HepG2 (cell line): Measurements from ENCODE around the gene PRKD2. TPM values are rescaled to one million over a fixed set of nuclear protein-coding genes. Genes with fewer than 3 reads are reported as not detected.

Experiments used
- ATAC-seq: fragments of 200-7000 bp; cut with Tn5 transposase; 3 replicates; pipeline ENCODE4 v1.9.1; 2020; ENCODE audit warnings: mild to moderate bottlenecking, moderate library complexity
- Bru-seq: library from RNA; stranded (reverse); fragments of 400-500 nt; gene quantifications from one replicate; lab custom pipeline; 2021; lab: Mats Ljungman, UMichigan
- BruChase-seq, 2 experiments: library from RNA; stranded (reverse); fragments of 400-500 nt; gene quantifications; one replicate each; lab custom pipeline; 2021; lab: Mats Ljungman, UMichigan
- BruUV-seq: library from RNA; stranded (reverse); fragments of 400-500 nt; replicated peaks from 2 replicates; lab custom pipeline; 2021; lab: Mats Ljungman, UMichigan
- CTCF ChIA-PET: fragments of 300-600 bp; formaldehyde crosslinking; extraction: SDS; loops from one replicate; lab custom pipeline; 2021; ENCODE audit warnings: low total read pairs, inconsistent platforms, low intra/inter-chr PET ratio; lab: Yijun Ruan, JAX
- POLR2A ChIA-PET: fragments of 350-600 bp; sonication (Branson Sonifier 250); formaldehyde crosslinking; loops from one replicate; lab custom pipeline; 2020; ENCODE audit warnings: antibody characterized with exemption, inconsistent platforms; lab: Yijun Ruan, JAX
- DNase-seq: peaks from one replicate; pipeline ENCODE4 v3.0.0-alpha.2; 2015; ENCODE audit warnings: low spot score
- FAIRE-seq: peaks from 3 replicates; lab custom pipeline; 2011; peaks lifted over from hg19 to GRCh38; lab: Jason Lieb, UNC
- H2AFZ ChIP-seq: one replicate; pipeline ENCODE4 v1.6.1; 2011; ENCODE audit warnings: low read length, inconsistent platforms
- H3K27ac ChIP-seq: fragments of 300-600 bp; 3 replicates; pipeline ENCODE4 v1.8.0; 2011; ENCODE audit warnings: mixed run types, mild to moderate bottlenecking, mixed read lengths, low read length, inconsistent platforms; ENCODE audit not compliant: insufficient read depth; ENCODE audit errors: extremely low read length
- H3K27me3 ChIP-seq, 2 experiments: fragments of 200-600 bp in 1 of 2; 2 replicates in 1 of 2; 3 replicates in 1 of 2; pipeline versions ENCODE4 v1.6.0 to v1.8.0; 2011; ENCODE audit warnings: low read length in 2 of 2, mild to moderate bottlenecking in 2 of 2, moderate library complexity in 2 of 2, inconsistent platforms in 1 of 2; ENCODE audit not compliant: insufficient read depth in 2 of 2, control insufficient read depth in 1 of 2
- H3K36me3 ChIP-seq, 2 experiments: fragments of 200-600 bp in 1 of 2; replicated peaks in 1 of 2; 2 replicates in 1 of 2; 3 replicates in 1 of 2; pipeline versions ENCODE4 v1.5.1 to v1.8.0; 2011; ENCODE audit warnings: low read length in 2 of 2, inconsistent platforms in 1 of 2; ENCODE audit not compliant: insufficient read depth in 2 of 2, control insufficient read depth in 1 of 2
- H3K4me1 ChIP-seq: 2 replicates; pipeline ENCODE4 v1.5.1; 2012; ENCODE audit warnings: low read length, inconsistent platforms; ENCODE audit not compliant: insufficient read depth
- H3K4me2 ChIP-seq: 2 replicates; pipeline ENCODE4 v1.6.0; 2011; ENCODE audit warnings: low read depth, low read length, inconsistent platforms
- H3K4me3 ChIP-seq, 3 experiments: fragments of 200-600 bp in 1 of 3; sonication (generic), shearing (Covaris generic) in 1 of 3; replicated peaks in 1 of 3; 2 replicates each; pipeline ENCODE4 v1.5.1; 2011 to 2016; ENCODE audit warnings: low read length in 3 of 3, inconsistent platforms in 2 of 3, low read depth in 2 of 3, mild to moderate bottlenecking in 2 of 3, control low read depth in 1 of 3, mixed read lengths in 1 of 3; ENCODE audit not compliant: insufficient read depth in 1 of 3
- H3K79me2 ChIP-seq: one replicate; pipeline ENCODE4 v1.6.1; 2011; ENCODE audit warnings: low read length, inconsistent platforms; ENCODE audit not compliant: insufficient read depth
- H3K9ac ChIP-seq: 2 replicates; pipeline ENCODE4 v1.6.0; 2011; ENCODE audit warnings: mild to moderate bottlenecking, low read depth, low read length, inconsistent platforms; ENCODE audit not compliant: insufficient read depth
- H3K9me3 ChIP-seq: 2 replicates; pipeline ENCODE4 v1.5.1; 2012; ENCODE audit warnings: mild to moderate bottlenecking, low read length
- H4K20me1 ChIP-seq: 2 replicates; pipeline ENCODE4 v1.6.0; 2011; ENCODE audit warnings: inconsistent platforms, mild to moderate bottlenecking, low read length, moderate library complexity; ENCODE audit not compliant: insufficient read depth
- NFYC ChIP-seq: IDR thresholded peaks from 2 replicates; pipeline ENCODE4 v1.6.1; 2016; ENCODE audit warnings: missing genetic modification reagents, missing compliant biosample characterization
- PAF1 ChIP-seq: IDR thresholded peaks from 2 replicates; pipeline ENCODE4 v1.6.1; 2016; ENCODE audit warnings: missing genetic modification reagents, missing compliant biosample characterization
- PCBP1 ChIP-seq: fragments of 200-400 bp; formaldehyde crosslinking; IDR thresholded peaks from 2 replicates; pipeline ENCODE4 v1.6.1; 2017; ENCODE audit warnings: mild to moderate bottlenecking, low read depth, low read length, borderline replicate concordance
- PPARG ChIP-seq: conservative IDR thresholded peaks from 2 replicates; pipeline ENCODE4 v1.6.1; 2016; ENCODE audit warnings: missing biosample characterization, missing genetic modification reagents
- SATB2 ChIP-seq: sonication (generic); formaldehyde crosslinking; IDR thresholded peaks from 2 replicates; pipeline ENCODE4 v1.5.0; 2020; ENCODE audit warnings: missing genetic modification reagents
- ZBTB7B ChIP-seq: sonication (generic); formaldehyde crosslinking; IDR thresholded peaks from 2 replicates; pipeline ENCODE4 v1.4.0; 2020; ENCODE audit warnings: missing genetic modification reagents
- ZFP91 ChIP-seq: sonication (generic); formaldehyde crosslinking; IDR thresholded peaks from 2 replicates; pipeline ENCODE4 v1.9.0; 2022; ENCODE audit warnings: missing genetic modification reagents, mild to moderate bottlenecking, borderline replicate concordance
- ZMYM2 ChIP-seq: sonication (generic); formaldehyde crosslinking; IDR thresholded peaks from 2 replicates; pipeline ENCODE4 v1.8.0; 2022; ENCODE audit warnings: mild to moderate bottlenecking, missing genetic modification reagents
- ZNF329 ChIP-seq: sonication (generic); formaldehyde crosslinking; IDR thresholded peaks from 2 replicates; pipeline ENCODE4 v1.9.0; 2021; ENCODE audit warnings: low read depth, mild to moderate bottlenecking, missing genetic modification reagents
- ZNF510 ChIP-seq: sonication (generic); formaldehyde crosslinking; IDR thresholded peaks from 2 replicates; pipeline ENCODE4 v1.4.0; 2020; ENCODE audit warnings: low read depth, mild to moderate bottlenecking, missing genetic modification reagents
- ZNF543 ChIP-seq: sonication (generic); formaldehyde crosslinking; IDR thresholded peaks from 2 replicates; pipeline ENCODE4 v1.4.0; 2020; ENCODE audit warnings: mild to moderate bottlenecking, missing genetic modification reagents
- ZNF788 ChIP-seq: sonication (generic); formaldehyde crosslinking; IDR thresholded peaks from 2 replicates; pipeline ENCODE4 v1.5.0; 2020; ENCODE audit warnings: mild to moderate bottlenecking, missing genetic modification reagents, borderline replicate concordance
- ZNF891 ChIP-seq: sonication (generic); formaldehyde crosslinking; IDR thresholded peaks from 2 replicates; pipeline ENCODE4 v1.5.0; 2020; ENCODE audit warnings: mild to moderate bottlenecking, missing genetic modification reagents
- WGBS: methylation state at CpG from one replicate; pipeline ENCODE4 v1.1.6; 2017; ENCODE audit warnings: low lambda C conversion rate; 5-methylcytosine and 5-hydroxymethylcytosine counted together
- in situ Hi-C: cut with HindIII; loops from 2 replicates; pipeline ENCODE4 v1.10.0; 2017; ENCODE audit warnings: low pct_unique_long_range_greater_than_20kb; ENCODE audit not compliant: extremely low pct_ligation_motif_present
- intact Hi-C: fragments of 100-400 bp; cut with micrococcal nuclease; formaldehyde crosslinking; loops from one replicate; pipeline ENCODE4 v1.10.0; 2022; ENCODE audit not compliant: unreplicated experiment
- long read RNA-seq, 2 experiments: library from RNA in 1 of 2; library from polyadenylated mRNA in 1 of 2; stranded (forward) in 1 of 2; unstranded in 1 of 2; transcript quantifications; one replicate each; pipeline ENCODE4 v2.0.0, GENCODE V29; 2019 to 2022
- polyA minus RNA-seq, 3 experiments: library from RNA; depleted of rRNA, polyadenylated mRNA; stranded (reverse); fragments of >200 nt; gene quantifications; 2 replicates each; pipeline ENCODE4 v1.2.3, GENCODE V29; 2011; ENCODE audit warnings: low replicate concordance in 1 of 3
- polyA plus RNA-seq, 8 experiments: library from polyadenylated mRNA; depleted of rRNA in 3 of 8; stranded (reverse) in 7 of 8; unstranded in 1 of 8; fragments of >200 nt; fragmentation: Illumina TruSeq in 4 of 8; extraction: Trizol in 4 of 8; gene quantifications; 2 replicates each; pipeline versions ENCODE4 v1.2.1 to v1.2.3, GENCODE V29; 2011 to 2016; ENCODE audit warnings: low read depth in 4 of 8, missing spikeins in 1 of 8, mixed read lengths in 1 of 8; ENCODE audit not compliant: insufficient read depth in 1 of 8
- total RNA-seq, 5 experiments: library from RNA; depleted of rRNA; stranded (reverse); fragments of >200 nt; fragmentation: Illumina TruSeq; extraction: Trizol; gene quantifications; 2 replicates each; pipeline ENCODE4 v1.2.3, GENCODE V29; 2016; ENCODE audit warnings: low read depth in 1 of 5

PRKD2 gene
- 6.7 and 13.2 TPM in 2 replicates for total RNA-seq (2016; rRNA removed; fragmentation: Illumina TruSeq; extraction: Trizol)
- 3.7 and 5.6 TPM in 2 replicates for total RNA-seq (2016; cell fraction: cytosol; rRNA removed; fragmentation: Illumina TruSeq; extraction: Trizol; ENCODE audit: low read depth)
- 7.7 and 10.7 TPM in 2 replicates for total RNA-seq (2016; cell fraction: insoluble cytoplasmic fraction; rRNA removed; fragmentation: Illumina TruSeq; extraction: Trizol)
- 10.7 and 11.6 TPM in 2 replicates for total RNA-seq (2016; cell fraction: membrane; rRNA removed; fragmentation: Illumina TruSeq; extraction: Trizol)
- 9.5 and 12.7 TPM in 2 replicates for total RNA-seq (2016; cell fraction: nucleus; rRNA removed; fragmentation: Illumina TruSeq; extraction: Trizol)
- polyA plus RNA-seq (2011; rRNA removed), result 7.3 and 9.2 TPM in 2 replicates
- 5.7 and 8.3 TPM in 2 replicates for polyA plus RNA-seq (2011; cell fraction: cytosol; rRNA removed)
- polyA plus RNA-seq (2011; cell fraction: nucleus; rRNA removed), result 19.6 and 26.3 TPM in 2 replicates
- polyA plus RNA-seq (2012), result 12.3 and 18.9 TPM in 2 replicates
- polyA plus RNA-seq (2016; cell fraction: cytosol; fragmentation: Illumina TruSeq; extraction: Trizol; ENCODE audit: low read depth), result 4.2 and 4.7 TPM in 2 replicates
- 12.5 and 12.9 TPM in 2 replicates for polyA plus RNA-seq (2016; cell fraction: insoluble cytoplasmic fraction; fragmentation: Illumina TruSeq; extraction: Trizol; ENCODE audit: low read depth)
- 6.8 and 7.6 TPM in 2 replicates for polyA plus RNA-seq (2016; cell fraction: membrane; fragmentation: Illumina TruSeq; extraction: Trizol; ENCODE audit: low read depth)
- polyA plus RNA-seq (2016; cell fraction: nucleus; fragmentation: Illumina TruSeq; extraction: Trizol; ENCODE audit: insufficient read depth, low read depth), result 26.1 and 27.2 TPM in 2 replicates
- polyA minus RNA-seq (2011; rRNA and poly(A)+ RNA removed; ENCODE audit: low replicate concordance), result 10.6 and 14.4 TPM in 2 replicates
- 8.2 and 11.7 TPM in 2 replicates for polyA minus RNA-seq (2011; cell fraction: cytosol; rRNA and poly(A)+ RNA removed)
- 9.1 TPM in 2 replicates for polyA minus RNA-seq (2011; cell fraction: nucleus; rRNA and poly(A)+ RNA removed)
- percentile 46 among the genes with signal in this experiment for Bru-seq, nascent RNA
- BruChase-seq, experiment 1, labeled RNA remaining after a 6-hour chase, result percentile 58 among the genes with signal in this experiment
- percentile 55 among the genes with signal in this experiment for BruChase-seq, experiment 2, labeled RNA remaining after a 2-hour chase
- long read RNA-seq, experiment 1, partial matches to known transcripts, result 1 of 4 reads
- long read RNA-seq, experiment 1, other reads (novel, unspliced or antisense), result 1 of 4 reads
- long read RNA-seq, experiment 2, transcript PRKD2-202 (19 exons, 3,321 nt), result minor isoform, 6 of 37 reads
- long read RNA-seq, experiment 2, transcript PRKD2-214 (17 exons, 2,923 nt), result major isoform, 9 of 37 reads
- long read RNA-seq, experiment 2, partial matches to known transcripts, result 13 of 37 reads
- long read RNA-seq, experiment 2, other reads (novel, unspliced or antisense), result 5 of 37 reads

- POLR2A ChIA-PET, result interaction anchor here (0.8 to 1.4 kb wide), 3 partner anchors 10 to 29 kb away, joined by 3 read pairs; partner anchors contain the start of genes FKRP and STRN4
- Histone ChIP-seq H3K27ac (peak within 1 kb of the TSS; percentile 38), H4K20me1 (no peaks in the 10 kb centered on the region), H3K27me3 (no peaks in the 10 kb centered on the region; a peak in 1 of 5 replicates), H3K9ac (peak within 1 kb of the TSS; percentile 75), H3K79me2 (peaks cover 20% of the 10 kb centered on the region), H3K36me3 (peaks cover 7 to 9% of the 10 kb centered on the region in 2 experiments; a peak in 4 of 5 replicates), H3K4me2 (peak within 1 kb of the TSS; percentile 96), H2AFZ (no peak within 1 kb of the TSS), H3K9me3 (no peaks in the 10 kb centered on the region), H3K4me3 (peak within 1 kb of the TSS; percentile 79 to 83 (median 82)), H3K4me1 (peaks cover 25% of the 10 kb centered on the region)
- in situ Hi-C loops, result no loop called here
- DNase-seq (peak; percentile 57), ATAC-seq (peak; percentile 71), FAIRE-seq (no peak)
- CTCF ChIA-PET, result no interaction called here
- BruUV-seq, result no TSS peak
- 10% methylated on average over 8 of the region's 52 CpGs for WGBS
- intact Hi-C loops, result no loop called here
- no peak for TF ChIP-seq ZNF510 (CRISPR knock-in tag)
- TF ChIP-seq ZBTB7B, result 0 out of 2 replicates have a peak, but pooled peaks have one; percentile 20
- peak; percentile 39; the same call in 1 of the 2 replicates for TF ChIP-seq PCBP1
- peak; percentile 100 for TF ChIP-seq ZFP91 (CRISPR knock-in tag)
- TF ChIP-seq NFYC (CRISPR knock-in tag), result peak; percentile 82
- no peak for TF ChIP-seq PPARG (CRISPR knock-in tag)
- TF ChIP-seq ZNF891, result peak; percentile 42
- TF ChIP-seq ZMYM2 (CRISPR knock-in tag), result no peak
- TF ChIP-seq ZNF788 (CRISPR knock-in tag), result peak; percentile 56; the same call in 1 of the 2 replicates
- 0 out of 2 replicates have a peak, but pooled peaks have one; percentile 21 for TF ChIP-seq ZNF543 (CRISPR knock-in tag)
- TF ChIP-seq ZNF329, result 0 out of 2 replicates have a peak, but pooled peaks have one; percentile 32
- TF ChIP-seq PAF1 (CRISPR knock-in tag), result peak; percentile 32; the same call in 1 of the 2 replicates
- no peak for TF ChIP-seq SATB2 (CRISPR knock-in tag)
Observed at GRCh38 chr19:46717034-46717715, at the start of gene PRKD2. Gene PRKD2, minus strand, starts transcription at chr19:46717114. Its CDS starts 744 bp downstream, at chr19:46716370.
